Measurements from ENCODE around the gene JADE2.
"Not testable (repeated sequence)": the region's sequence is repeated elsewhere in the genome, so short reads cannot be mapped to it uniquely, and the experiment has no call there.

The JADE2 gene

DNA sequence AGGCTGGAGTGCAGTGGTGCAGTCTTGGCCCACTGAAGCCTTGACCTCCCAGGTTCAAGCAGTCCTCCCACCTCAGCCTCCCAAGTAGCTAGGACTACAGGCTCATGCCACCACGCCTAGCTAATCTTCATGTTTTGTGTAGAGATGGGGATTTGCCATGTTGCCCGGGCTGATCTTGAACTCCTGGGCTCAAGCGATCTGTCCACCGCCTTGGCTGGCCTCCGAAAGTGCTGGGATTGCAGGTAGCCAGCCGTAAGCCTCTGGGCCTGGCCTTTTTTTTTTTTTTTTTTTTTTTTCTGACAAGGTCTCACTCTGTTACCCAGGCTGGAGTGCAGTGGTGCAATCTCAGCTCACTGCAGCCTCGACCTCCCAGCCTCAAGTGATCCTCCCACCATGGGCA is 27.2 kb downstream of the JADE2 start:
- not testable (repeated sequence) for DNase-seq

DNA sequence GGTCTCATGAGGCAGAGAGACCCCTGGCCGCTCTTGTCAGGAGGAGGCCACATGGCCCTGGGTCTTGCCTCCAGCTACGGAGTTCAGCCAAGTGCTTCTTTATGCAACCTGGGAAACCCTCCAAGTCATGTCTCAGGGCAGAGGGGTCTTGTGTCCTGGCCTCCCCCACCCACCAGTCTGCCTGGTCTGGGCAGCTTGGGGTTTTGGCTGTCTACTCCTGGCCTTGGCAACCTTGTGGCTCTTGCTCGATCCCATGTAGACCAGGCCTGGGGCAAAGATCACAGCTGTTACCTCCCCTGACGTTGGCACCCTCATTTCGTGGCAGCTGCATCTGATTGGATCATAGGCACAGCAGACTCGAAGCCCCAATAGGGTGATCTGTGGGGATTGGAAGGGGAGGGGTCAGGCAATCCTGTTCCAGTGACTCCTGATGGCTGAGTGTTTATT is 28.4 kb downstream of the JADE2 start:
- no peak for DNase-seq

DNA sequence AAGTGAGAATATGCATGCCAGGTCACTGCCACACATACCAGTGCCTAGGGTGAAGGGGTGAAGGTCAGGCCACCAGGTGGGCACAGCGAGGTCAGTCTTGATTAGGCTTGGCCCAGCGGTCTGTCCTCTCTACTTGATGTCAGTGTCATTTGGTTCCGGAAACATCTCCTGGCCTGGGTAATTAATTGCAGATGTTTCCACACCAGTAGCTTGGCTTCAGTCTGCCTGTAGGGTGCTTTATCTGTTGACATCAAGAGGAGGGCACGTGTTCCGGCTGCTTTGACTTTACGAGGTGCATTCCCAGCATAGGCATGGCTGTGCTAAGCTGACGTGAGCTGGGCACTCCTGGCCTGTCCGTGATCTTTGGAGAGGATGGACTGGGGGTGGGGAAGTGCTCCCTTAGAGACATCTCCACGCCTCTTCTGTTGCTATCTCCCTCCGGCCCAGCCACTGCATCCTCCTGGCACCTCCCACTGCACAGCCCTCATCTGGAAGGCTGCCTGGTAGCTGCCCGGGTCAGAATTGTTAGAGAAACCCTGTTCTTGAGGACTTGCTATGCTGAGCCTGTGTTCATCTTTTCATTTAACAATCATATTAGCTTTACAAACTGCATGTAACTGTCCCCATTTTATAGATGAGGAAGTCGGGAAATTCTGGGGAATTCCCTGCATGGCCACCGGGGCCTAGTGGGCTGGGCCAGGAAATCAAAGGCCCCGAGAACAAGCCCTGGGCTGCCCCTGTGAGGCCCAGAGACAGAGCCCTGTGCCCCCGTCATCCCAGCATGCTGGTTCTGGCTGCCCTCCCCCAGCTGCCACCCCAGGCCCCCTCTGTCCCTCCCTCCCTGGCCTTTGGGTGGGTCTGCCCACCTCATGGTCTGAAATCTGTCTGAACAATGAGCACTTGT is 29.1 kb downstream of the JADE2 start:
- no peak for DNase-seq

DNA sequence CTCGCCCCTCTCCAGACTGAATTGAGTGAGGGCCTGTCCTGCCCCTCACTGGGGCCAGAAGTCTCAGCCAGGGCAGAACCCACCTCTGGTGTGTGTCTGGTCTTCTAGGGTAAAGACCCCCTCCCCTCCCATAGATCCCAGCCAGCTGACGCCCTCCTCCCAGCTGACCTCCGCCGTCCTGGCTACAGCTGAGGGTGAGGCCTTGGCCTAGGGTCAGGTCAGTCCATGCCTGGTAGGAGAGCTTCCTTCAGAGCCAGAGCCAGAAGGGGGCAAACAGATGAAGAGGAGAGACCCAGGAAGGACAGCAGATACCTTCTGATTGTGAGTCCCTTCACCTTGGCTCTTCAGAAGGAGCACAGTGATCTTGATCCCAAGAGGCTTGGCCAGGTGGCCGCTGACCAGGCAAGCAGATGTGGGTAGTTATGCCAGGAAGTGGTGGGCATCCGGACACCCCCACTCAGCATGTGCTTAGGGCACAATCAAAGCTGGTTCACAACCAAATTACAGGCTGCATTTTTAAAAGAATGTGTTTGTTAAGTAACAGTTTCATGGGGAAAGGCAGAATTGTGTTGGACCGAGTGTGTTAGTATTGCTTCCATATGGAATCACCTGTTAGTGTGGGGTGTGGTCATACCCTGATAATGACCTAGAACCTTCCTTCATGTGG is 29.9 kb downstream of the JADE2 start:
- no peak for DNase-seq

DNA sequence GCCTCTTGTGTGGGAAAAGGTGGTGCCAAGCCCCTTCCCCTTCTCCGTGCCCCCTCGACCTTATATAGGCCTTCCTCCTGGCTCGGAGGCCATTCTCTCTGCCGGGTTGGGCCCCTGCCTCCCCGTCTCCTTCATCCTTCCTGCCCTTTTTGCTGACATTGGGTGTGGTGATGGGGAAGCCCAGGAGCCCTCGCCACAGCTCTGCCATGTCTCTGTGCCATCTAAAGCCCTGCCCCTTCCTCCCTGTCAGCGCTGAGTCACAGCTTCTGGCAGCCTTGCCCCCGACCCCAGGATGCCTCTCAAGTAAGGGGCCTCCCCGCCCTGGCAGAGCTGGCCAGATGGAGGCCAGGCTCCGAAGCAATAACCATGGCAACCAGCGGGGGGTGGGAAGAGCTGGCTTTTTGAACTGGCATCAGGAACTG is 30.4 kb downstream of the JADE2 start:
- DNase-seq = no peak

- not testable (repeated sequence) for DNase-seq
Measured at GRCh38 chr5:134556588-134556987, 31.1 kb downstream of the JADE2 start.

DNA sequence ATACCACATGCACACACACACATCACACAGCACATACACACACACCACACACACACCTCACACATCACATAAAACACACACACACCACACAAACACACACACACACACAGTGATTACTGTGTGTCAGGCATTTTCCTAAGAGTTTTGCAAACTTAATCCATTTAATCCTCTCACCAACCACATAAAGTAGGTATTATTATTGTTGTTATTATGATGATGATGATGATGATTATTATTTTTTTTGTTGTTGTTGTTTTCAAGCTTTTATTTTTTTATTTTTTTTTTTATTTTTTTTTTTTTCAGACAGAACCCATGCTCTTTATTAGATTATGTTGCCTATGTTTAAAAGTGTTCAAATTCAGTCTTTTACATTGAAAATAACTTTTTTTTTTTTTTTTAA is 31.5 kb downstream of the JADE2 start:
- DNase-seq = no peak

DNA sequence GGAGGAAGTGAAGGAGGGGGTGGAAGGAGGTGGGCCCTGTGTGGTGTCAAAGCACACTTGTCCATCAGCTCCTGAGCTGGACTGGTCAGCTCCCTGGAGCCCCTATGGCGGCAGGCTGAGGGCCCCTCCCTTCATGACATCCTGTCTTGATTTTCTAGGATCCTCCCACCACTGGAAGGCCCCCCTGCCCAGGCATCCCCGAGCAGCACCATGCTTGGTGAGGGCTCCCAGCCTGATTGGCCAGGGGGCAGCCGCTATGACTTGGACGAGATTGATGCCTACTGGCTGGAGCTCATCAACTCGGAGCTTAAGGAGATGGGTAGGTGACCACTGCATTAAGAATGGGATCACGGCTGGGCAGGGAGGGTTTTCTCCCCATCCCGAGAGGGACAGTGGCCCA is 34.2 kb downstream of the JADE2 start:
- DNase-seq = no peak

DNA sequence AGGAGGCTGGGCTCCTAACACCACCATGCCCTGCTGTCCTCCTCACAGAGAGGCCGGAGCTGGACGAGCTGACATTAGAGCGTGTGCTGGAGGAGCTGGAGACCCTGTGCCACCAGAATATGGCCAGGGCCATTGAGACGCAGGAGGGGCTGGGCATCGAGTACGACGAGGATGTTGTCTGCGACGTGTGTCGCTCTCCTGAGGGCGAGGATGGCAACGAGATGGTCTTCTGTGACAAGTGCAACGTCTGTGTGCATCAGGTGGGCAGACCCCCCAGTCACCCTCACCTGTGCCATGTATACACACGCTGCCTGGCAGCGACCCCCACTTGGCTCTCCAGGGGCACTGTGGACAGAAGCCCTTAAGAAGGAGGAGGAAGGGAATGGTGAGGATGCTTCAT is 35.2 kb downstream of the JADE2 start:
- no peak for DNase-seq

DNA sequence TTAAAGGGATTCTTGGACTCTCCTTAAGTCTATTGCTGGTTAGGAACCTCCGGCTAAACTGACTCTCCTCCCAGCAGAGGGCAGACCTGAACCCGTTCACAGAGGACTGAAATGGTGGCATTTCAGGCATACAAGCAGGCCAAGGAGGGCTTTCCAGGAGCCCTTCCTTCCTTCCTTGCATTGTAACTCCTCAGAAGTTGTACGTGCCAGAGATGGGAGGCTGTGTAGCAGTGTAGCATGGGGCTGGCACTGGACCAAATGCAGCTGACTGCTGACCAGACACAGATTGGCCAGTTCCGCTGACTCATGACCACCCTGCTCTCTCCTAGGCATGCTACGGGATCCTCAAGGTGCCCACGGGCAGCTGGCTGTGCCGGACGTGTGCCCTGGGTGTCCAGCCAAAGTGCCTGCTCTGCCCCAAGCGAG is 36.4 kb downstream of the JADE2 start:
- no peak for DNase-seq

GRCh38 chr5:134563221-134563620 is 37.8 kb downstream of the JADE2 start:
- no peak for DNase-seq

DNA sequence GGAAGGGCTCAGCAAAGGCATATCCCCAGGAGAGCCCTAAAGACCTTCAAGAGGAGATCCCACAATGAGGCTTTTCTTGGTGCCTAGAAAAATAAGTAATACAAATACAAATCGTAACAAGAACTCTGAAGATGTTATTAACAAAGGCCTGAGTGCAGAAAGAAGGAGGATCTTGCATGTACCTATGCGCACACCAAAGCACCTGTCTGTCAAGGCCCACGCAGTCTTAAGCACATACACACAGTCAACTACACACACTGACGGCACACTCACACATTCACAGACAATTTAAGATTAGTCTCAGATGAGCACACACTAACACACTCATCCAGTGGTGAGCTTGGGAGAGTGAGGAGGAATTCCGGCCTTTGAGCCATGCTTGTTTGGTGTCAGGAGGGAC is 38.5 kb downstream of the JADE2 start:
- DNase-seq = no peak

DNA sequence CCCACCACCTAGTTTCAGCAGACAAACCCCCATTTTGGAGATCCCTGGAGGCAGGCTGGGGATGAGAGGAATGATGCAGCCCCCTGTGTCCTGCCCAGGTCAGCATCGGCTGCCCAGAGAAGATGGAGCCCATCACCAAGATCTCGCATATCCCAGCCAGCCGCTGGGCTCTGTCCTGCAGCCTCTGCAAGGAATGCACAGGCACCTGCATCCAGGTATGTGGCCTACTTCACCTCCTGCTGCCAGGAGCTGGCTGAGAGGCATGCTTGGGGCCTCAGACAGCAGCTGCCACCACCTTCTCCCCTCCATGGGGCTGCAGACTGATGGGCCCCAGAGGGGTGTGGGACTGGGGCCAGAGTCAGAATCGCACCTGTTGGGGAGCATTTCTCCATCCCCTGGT is 38.9 kb downstream of the JADE2 start:
- no peak for DNase-seq

- no peak for DNase-seq
Measured at GRCh38 chr5:134565791-134566740, 40.6 kb downstream of the JADE2 start.

DNA sequence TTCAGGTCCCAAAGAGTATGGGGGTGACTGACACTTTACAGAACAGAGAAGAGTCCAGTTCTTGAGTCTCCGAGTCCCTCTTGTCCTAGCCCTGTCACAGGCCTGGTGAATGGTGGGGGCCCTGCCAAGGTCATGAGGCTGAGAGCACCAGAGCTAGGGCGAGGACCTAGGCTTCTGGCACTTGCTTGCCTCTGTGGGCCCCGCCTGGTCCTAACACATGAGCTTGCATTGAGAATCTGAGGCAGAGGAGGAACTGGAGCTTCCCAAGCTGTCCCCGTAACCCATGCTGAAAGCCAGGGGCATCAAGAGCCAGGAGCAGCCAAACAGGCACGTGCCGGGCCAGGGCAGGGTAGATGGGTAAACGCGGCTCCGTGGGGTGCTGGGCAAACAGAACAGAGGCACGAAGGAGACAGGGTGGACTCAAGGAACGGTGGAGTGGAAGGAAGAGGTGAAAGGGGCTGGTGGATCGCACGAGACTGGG is 41.3 kb downstream of the JADE2 start:
- DNase-seq = no peak

- no peak for DNase-seq
Measured at GRCh38 chr5:134567641-134568336, 42.3 kb downstream of the JADE2 start.

- no peak for DNase-seq
Measured at GRCh38 chr5:134568337-134568700, 42.8 kb downstream of the JADE2 start.

GRCh38 chr5:134568761-134569695 is 43.6 kb downstream of the JADE2 start:
- no peak for DNase-seq

DNA sequence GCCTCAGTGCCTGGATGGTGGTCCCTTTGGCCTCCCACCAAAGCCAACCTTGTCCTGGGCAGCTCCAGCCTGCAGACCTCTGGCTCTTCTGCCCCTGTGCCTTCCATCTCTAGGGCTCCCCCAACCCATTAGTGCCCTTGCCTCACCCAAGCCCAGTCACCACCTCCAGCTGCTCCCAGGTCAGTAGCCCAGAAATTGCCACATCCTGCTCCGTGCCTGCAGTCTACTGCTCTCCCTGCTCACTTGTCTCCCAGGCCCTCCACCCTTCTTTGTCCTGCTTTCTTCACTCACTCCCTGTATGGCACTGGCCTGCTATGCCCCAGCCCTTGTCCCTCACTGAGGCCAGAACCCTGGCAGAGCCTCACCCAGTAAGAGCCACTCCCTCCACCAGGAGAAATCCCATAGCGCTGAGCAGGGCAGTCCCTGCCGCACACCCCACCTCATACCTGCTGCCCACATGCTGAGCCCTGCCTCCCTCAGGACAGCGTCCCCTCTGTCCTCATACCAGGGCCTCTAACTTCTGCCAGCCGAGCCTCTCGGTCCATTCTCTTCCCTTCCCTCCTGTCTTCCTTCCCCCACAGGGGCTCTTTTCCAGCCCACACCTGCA is 44.4 kb downstream of the JADE2 start:
- DNase-seq = no peak

DNA sequence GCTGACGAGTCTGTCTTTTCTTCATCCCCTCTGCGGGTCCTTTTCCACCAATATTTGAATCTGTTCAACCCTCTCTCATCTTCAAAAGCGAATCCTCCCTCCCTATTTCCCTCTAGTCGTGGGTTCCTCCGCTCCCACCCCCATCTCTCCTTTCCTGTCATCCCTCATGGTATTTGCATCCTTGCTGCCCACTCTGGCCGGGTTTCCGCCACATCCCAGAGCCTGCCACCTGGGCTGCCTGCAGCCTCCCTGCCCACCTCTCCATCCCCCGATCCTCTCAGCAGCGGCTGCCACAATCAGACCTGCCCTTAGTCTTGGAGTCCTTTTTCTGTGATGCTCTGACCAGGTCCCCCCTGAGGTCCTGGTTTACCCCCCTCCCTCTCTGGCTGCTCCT is 44.9 kb downstream of the JADE2 start:
- no peak for DNase-seq

- DNase-seq = no peak
Measured at GRCh38 chr5:134570886-134571285, 45.4 kb downstream of the JADE2 start.

Data from NCI-H2081 treated with DMSO at 0.1 percent for 48 hours (cell line).